Esophagus squamous epithelium (tissue), 5 donors: Measurements from ENCODE around the gene AP3D1. TPM values are rescaled to one million over a fixed set of nuclear protein-coding genes. Genes with fewer than 3 reads are reported as not detected.

ENCODE experiments used
- DNase-seq: peaks from one replicate; lab custom pipeline; 2025; lab: John Stamatoyannopoulos, UW
- H3K27ac ChIP-seq, 4 donors: fragments of 200-600 bp; sonication (generic); one replicate each; pipeline ENCODE4 v1.5.1; 2016 to 2019; ENCODE audit warnings: mild to moderate bottlenecking in 1 of 4
- H3K27me3 ChIP-seq, 4 donors: fragments of 200-600 bp; sonication (generic); 1 replicate in 3 of 4; 2 replicates in 1 of 4; pipeline versions ENCODE4 v1.5.1 to v1.6.0; 2017 to 2021; ENCODE audit warnings: antibody characterized with exemption in 1 of 4
- H3K36me3 ChIP-seq, 3 donors: fragments of 200-600 bp; sonication (generic); one replicate each; pipeline ENCODE4 v1.5.1; 2016 to 2019
- H3K4me1 ChIP-seq, 3 donors: fragments of 200-600 bp; sonication (generic); one replicate each; pipeline ENCODE4 v1.5.1; 2017 to 2019
- H3K4me3 ChIP-seq, 4 donors: fragments of 200-600 bp; sonication (generic); 1 replicate in 3 of 4; 2 replicates in 1 of 4; pipeline ENCODE4 v1.5.1; 2016 to 2019; ENCODE audit warnings: mild to moderate bottlenecking in 2 of 4, moderate library complexity in 1 of 4
- H3K9me3 ChIP-seq, 3 donors: fragments of 200-600 bp; sonication (generic); one replicate each; pipeline ENCODE4 v1.5.1; 2016 to 2019
- POLR2A ChIP-seq, 4 donors: fragments of 450-650 bp; IDR thresholded peaks; one replicate each; pipeline ENCODE4 v1.6.1; 2017; ENCODE audit warnings: antibody characterized with exemption in 4 of 4, mild to moderate bottlenecking in 4 of 4, moderate library complexity in 3 of 4
- WGBS, 2 donors: methylation state at CpG; one replicate each; pipeline ENCODE4 v1.1.5; 2018; 5-methylcytosine and 5-hydroxymethylcytosine counted together
- intact Hi-C: fragments of 100-400 bp; cut with DNase I; formaldehyde crosslinking; loops from one replicate; pipeline ENCODE4 v1.15.0; 2022
- total RNA-seq, 4 donors: library from RNA; depleted of rRNA; stranded (reverse); fragments of >200 nt; gene quantifications; one replicate each; pipeline ENCODE4 v1.1.0, GENCODE V29; 2016
- TF ChIP-seq, protein P1 (sequence below), 6 experiments: fragments of 450-650 bp in 4 of 6; fragments of 200-600 bp in 2 of 6; sonication (generic) in 2 of 6; IDR thresholded peaks; one replicate each; pipeline ENCODE4 v1.5.1; 2016 to 2019; ENCODE audit warnings: antibody characterized with exemption in 6 of 6, mild to moderate bottlenecking in 4 of 6, moderate library complexity in 4 of 6
- donor health status: DM: yes; HTN: yes; CAD: no.

The AP3D1 gene
- total RNA-seq, 4 donors from 2014 or later, result 47.7 to 99.9 (median 71.8) TPM

DNA sequence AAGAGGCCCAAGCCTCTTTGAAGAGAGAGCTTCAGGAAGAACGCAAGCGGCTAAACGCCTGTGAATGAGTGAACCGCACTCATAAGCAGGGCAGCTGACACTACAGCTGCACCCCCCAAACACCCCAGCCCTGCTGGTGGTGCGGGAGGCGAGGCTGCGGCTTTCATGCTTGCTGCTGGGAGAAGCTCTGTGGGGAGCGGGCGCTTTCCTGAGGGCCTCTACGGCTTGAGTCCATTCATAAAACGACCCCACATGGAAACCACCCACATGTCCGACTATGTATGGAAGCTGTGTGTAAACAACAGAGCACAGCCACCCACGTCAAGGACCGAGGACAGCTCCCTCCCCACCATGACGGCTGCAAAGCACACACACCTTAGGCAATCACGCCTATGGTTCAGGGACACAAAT is 5.5 kb downstream of the AP3D1 start:
- no peak overlapping the region for H3K27ac ChIP-seq
- peaks cover 14 to 56% (median 26%) of the 10 kb centered on the region in 3 donors for H3K4me1 ChIP-seq
- no peaks in the 10 kb centered on the region for H3K9me3 ChIP-seq
- WGBS, 2 donors, result 59 to 67% methylated on average over 10 to 14 of the region's 16 CpGs
- DNase-seq, result no peak
- TF ChIP-seq POLR2A (IDR thresholded peaks at IDR 0.05), result no peak
- TF ChIP-seq, protein P1, sequence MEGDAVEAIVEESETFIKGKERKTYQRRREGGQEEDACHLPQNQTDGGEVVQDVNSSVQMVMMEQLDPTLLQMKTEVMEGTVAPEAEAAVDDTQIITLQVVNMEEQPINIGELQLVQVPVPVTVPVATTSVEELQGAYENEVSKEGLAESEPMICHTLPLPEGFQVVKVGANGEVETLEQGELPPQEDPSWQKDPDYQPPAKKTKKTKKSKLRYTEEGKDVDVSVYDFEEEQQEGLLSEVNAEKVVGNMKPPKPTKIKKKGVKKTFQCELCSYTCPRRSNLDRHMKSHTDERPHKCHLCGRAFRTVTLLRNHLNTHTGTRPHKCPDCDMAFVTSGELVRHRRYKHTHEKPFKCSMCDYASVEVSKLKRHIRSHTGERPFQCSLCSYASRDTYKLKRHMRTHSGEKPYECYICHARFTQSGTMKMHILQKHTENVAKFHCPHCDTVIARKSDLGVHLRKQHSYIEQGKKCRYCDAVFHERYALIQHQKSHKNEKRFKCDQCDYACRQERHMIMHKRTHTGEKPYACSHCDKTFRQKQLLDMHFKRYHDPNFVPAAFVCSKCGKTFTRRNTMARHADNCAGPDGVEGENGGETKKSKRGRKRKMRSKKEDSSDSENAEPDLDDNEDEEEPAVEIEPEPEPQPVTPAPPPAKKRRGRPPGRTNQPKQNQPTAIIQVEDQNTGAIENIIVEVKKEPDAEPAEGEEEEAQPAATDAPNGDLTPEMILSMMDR (IDR thresholded peaks at IDR 0.05), result no peak
- intact Hi-C loops, result no loop called here
- H3K4me3 ChIP-seq, result no peak overlapping the region
- H3K27me3 ChIP-seq, result no peaks in the 10 kb centered on the region
- peaks cover 0 to 33% (median 0%) of the 10 kb centered on the region in 3 donors for H3K36me3 ChIP-seq

DNA sequence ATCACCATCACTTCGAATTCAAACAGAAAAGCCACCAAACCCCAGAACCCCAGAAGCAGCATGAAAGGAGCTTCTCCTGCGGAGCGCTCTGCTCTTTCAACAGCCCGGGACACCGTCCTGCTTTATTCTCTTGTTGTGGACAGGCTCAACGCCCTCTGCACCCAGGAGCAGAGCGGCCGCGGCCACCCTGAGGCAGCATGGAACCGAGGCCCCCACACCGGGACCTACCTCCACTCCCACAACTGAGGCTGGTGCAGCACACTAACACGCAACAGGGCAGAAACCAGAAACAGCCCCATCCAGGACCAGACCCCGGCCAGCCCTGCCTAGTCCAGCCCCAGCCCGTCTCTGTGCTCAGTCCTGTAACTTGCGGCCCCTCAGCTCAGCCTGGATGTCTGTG is 7.2 kb downstream of the AP3D1 start:
- H3K36me3 ChIP-seq, result peaks cover 0 to 49% (median 0%) of the 10 kb centered on the region in 3 donors
- peaks cover 2 to 39% (median 12%) of the 10 kb centered on the region in 3 donors for H3K4me1 ChIP-seq
- WGBS, 2 donors, result 98 to 100% methylated on average over 1 to 5 of the region's 15 CpGs
- DNase-seq, result no peak
- no peaks in the 10 kb centered on the region for H3K9me3 ChIP-seq
- no peak overlapping the region for H3K4me3 ChIP-seq
- no peaks in the 10 kb centered on the region for H3K27me3 ChIP-seq
- no peak overlapping the region for H3K27ac ChIP-seq
- intact Hi-C loops, result no loop called here
- no peak for TF ChIP-seq POLR2A (IDR thresholded peaks at IDR 0.05)
- TF ChIP-seq, protein P1 (IDR thresholded peaks at IDR 0.05), result no peak

DNA sequence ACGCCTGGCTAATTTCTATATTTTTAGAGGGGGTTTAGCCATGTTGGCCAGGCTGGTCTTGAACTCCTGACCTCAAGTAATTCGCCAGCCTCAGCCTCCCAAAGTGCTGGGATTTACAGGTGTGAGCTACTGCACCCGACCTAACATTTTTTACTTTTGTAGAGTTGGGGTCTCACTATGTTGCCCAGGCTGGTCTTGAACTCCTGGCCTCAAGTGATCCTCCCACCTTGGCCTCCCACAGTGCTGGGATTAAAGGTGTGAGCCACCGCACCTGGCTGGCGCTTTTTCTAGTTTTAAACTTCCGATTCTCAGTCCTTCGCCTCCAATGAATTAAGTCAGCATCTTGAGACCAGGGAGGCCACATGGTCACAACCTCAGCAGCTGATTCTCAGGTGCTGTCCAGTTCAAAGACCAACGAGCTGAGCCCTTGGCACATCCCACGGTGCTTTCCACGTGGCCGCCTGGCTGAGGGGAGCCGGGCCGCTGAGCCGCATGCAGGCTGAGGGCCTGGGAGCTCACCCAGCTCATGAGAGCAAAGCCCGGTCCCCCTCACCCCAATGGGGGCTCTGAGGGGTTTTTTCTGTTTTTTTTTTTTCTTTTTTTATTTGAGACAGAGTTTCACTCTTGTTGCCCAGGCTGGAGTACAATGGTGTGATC is 9.1 kb downstream of the AP3D1 start:
- H3K27me3 ChIP-seq, result no peaks in the 10 kb centered on the region
- no peaks in the 10 kb centered on the region for H3K9me3 ChIP-seq
- WGBS, 2 donors, result 92 to 95% methylated on average over 13 to 14 of the region's 15 CpGs
- no peak for TF ChIP-seq POLR2A (IDR thresholded peaks at IDR 0.05)
- TF ChIP-seq, protein P1 (IDR thresholded peaks at IDR 0.05), result no peak
- no peak for DNase-seq
- peaks cover 0 to 22% (median 4%) of the 10 kb centered on the region in 3 donors for H3K4me1 ChIP-seq
- H3K27ac ChIP-seq, result no peak overlapping the region
- peaks cover 7 to 66% (median 9%) of the 10 kb centered on the region in 3 donors for H3K36me3 ChIP-seq
- intact Hi-C loops, result no loop called here
- no peak overlapping the region for H3K4me3 ChIP-seq

DNA sequence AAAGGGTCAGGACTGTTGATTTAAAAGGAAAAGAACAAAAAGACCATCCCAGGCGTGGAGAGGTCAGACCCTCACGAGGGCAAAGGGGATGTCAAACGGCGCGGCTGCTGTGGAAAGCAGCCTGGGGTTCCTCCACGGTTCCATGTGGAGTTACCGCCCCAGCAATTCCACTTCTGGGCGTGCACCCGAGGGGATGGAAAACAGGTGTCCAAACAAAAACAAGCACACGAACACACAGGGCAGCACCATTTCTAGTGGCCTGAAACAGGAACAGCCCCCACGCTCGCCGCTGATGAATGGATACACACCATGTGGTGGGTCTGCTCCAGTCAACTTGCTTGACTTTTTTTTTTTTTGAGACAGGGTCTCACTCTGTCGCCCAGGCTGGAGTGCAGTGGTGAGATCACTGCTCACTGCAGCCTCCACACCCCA is 11.2 kb downstream of the AP3D1 start:
- 88 to 91% methylated on average over 9 to 14 of the region's 14 CpGs for WGBS, 2 donors
- Histone ChIP-seq H3K27ac (no peak overlapping the region), H3K9me3 (no peaks in the 10 kb centered on the region), H3K36me3 (peaks cover 9 to 69% (median 18%) of the 10 kb centered on the region in 3 donors), H3K4me1 (peaks cover 0 to 4% (median 0%) of the 10 kb centered on the region in 3 donors), H3K4me3 (no peak overlapping the region), H3K27me3 (no peaks in the 10 kb centered on the region)
- no peak for DNase-seq
- intact Hi-C loops, result no loop called here
- no peak for TF ChIP-seq POLR2A (IDR thresholded peaks at IDR 0.05)
- TF ChIP-seq, protein P1 (IDR thresholded peaks at IDR 0.05), result no peak

DNA sequence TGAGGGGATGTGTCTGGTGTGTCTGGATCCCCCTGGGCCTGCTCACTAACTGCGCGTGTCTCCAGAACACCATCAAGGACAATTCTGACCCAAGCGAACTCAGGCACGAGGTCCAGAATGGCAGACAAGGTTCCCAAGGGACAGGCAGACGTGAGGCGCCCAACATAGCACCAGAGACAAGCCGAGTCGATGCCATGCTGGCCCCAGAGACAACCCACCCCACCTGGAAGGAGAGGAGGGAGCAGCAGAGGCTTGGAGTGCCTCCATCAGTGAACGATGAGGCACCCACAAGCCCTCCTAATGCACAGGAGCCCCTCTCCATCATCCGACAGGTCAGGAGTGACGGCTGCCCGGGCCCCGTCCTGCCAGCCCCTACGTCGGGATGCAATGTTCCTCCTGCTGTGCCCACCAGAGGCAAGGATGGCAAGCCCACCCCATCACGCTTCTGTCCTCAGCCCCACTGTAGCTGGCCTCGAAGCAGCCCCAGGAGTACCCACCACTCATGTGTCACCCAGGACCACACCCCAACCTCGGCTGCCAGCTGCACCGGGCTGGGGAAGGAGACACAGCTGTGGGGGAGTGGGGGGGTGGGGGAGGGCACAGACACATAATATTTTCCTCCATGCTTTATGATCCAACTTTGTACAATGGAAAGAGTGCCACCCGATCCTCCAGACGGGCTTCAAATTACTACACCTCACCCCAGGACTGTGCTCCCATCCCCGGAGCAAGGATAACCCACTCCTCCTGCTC is 11.8 kb downstream of the AP3D1 start:
- TF ChIP-seq POLR2A (IDR thresholded peaks at IDR 0.05), result no peak
- TF ChIP-seq, protein P1 (IDR thresholded peaks at IDR 0.05), result no peak
- intact Hi-C loops, result loop anchor here (10.0 kb wide), 1 partner anchor 185 kb away; no protein-coding TSS in a partner anchor
- Histone ChIP-seq H3K4me3 (no peak overlapping the region), H3K4me1 (no peaks in the 10 kb centered on the region), H3K9me3 (no peaks in the 10 kb centered on the region), H3K27me3 (no peaks in the 10 kb centered on the region), H3K36me3 (peaks cover 9 to 70% (median 18%) of the 10 kb centered on the region in 3 donors), H3K27ac (no peak overlapping the region)
- WGBS, 2 donors, result 88 to 94% methylated on average over 7 to 13 of the region's 22 CpGs
- no peak for DNase-seq
